CD14-positive monocyte (primary cell): ENCODE results near the gene AJAP1. TPM values are rescaled to one million over a fixed set of nuclear protein-coding genes. Genes with fewer than 3 reads are reported as not detected.

Source experiments
- DNase-seq, 3 donors: peaks; one replicate each; pipeline ENCODE4 v3.0.0-alpha.2; 2011 to 2022
- H2AFZ ChIP-seq: 2 replicates; pipeline ENCODE4 v1.6.0; 2012; ENCODE audit warnings: mild to moderate bottlenecking, low read depth, low read length, inconsistent platforms; ENCODE audit not compliant: insufficient read depth, poor library complexity, severe bottlenecking
- H3K27ac ChIP-seq, 2 donors: 1 replicate in 1 of 2; 2 replicates in 1 of 2; pipeline ENCODE4 v1.5.1; 2012 to 2013; ENCODE audit warnings: low read length in 2 of 2, control low read depth in 1 of 2, inconsistent platforms in 1 of 2, low read depth in 1 of 2, mild to moderate bottlenecking in 1 of 2
- H3K27me3 ChIP-seq, 2 donors: one replicate each; pipeline versions ENCODE4 v1.6.0 to v1.6.1; 2011 to 2013; ENCODE audit warnings: low read length in 2 of 2; ENCODE audit not compliant: control insufficient read depth in 2 of 2, insufficient read depth in 2 of 2
- H3K36me3 ChIP-seq, 2 donors: replicated peaks in 1 of 2; 1 replicate in 1 of 2; 2 replicates in 1 of 2; pipeline versions ENCODE4 v1.5.1 to v1.6.1; 2012 to 2013; ENCODE audit warnings: low read length in 2 of 2, control low read depth in 1 of 2, inconsistent platforms in 1 of 2, mild to moderate bottlenecking in 1 of 2; ENCODE audit not compliant: insufficient read depth in 2 of 2, control insufficient read depth in 1 of 2
- H3K4me1 ChIP-seq, 2 donors: 1 replicate in 1 of 2; 2 replicates in 1 of 2; pipeline versions ENCODE4 v1.5.1 to v1.6.1; 2012 to 2013; ENCODE audit warnings: low read length in 2 of 2, control low read depth in 1 of 2, inconsistent platforms in 1 of 2, mild to moderate bottlenecking in 1 of 2, moderate library complexity in 1 of 2; ENCODE audit not compliant: insufficient read depth in 2 of 2, control insufficient read depth in 1 of 2
- H3K4me2 ChIP-seq: replicated peaks from 2 replicates; pipeline ENCODE3; 2012; ENCODE audit warnings: low read length, moderate library complexity, mild to moderate bottlenecking; ENCODE audit not compliant: poor library complexity, severe bottlenecking; ENCODE audit errors: extremely low read depth
- H3K4me3 ChIP-seq, 3 experiments: fragments of 200-600 bp in 1 of 3; sonication (generic) in 1 of 3; replicated peaks in 1 of 3; 1 replicate in 2 of 3; 2 replicates in 1 of 3; pipeline ENCODE4 v1.5.1; 2011 to 2013; ENCODE audit warnings: low read length in 3 of 3, mild to moderate bottlenecking in 3 of 3, control low read depth in 2 of 3, low read depth in 2 of 3, inconsistent platforms in 1 of 3, moderate library complexity in 1 of 3
- H3K79me2 ChIP-seq: 2 replicates; pipeline ENCODE4 v1.6.0; 2012; ENCODE audit warnings: mild to moderate bottlenecking, control low read depth, inconsistent platforms, low read length, moderate library complexity; ENCODE audit not compliant: insufficient read depth
- H3K9ac ChIP-seq: 2 replicates; pipeline ENCODE4 v1.6.0; 2017; ENCODE audit warnings: low read length, mild to moderate bottlenecking; ENCODE audit not compliant: insufficient read depth, poor library complexity, severe bottlenecking
- H3K9me3 ChIP-seq, 2 donors: replicated peaks in 1 of 2; 1 replicate in 1 of 2; 2 replicates in 1 of 2; pipeline versions ENCODE4 v1.5.1 to v1.6.1; 2012 to 2013; ENCODE audit warnings: low read length in 2 of 2, control low read depth in 1 of 2; ENCODE audit not compliant: control insufficient read depth in 1 of 2, insufficient read depth in 1 of 2
- H4K20me1 ChIP-seq: 2 replicates; pipeline ENCODE4 v1.6.0; 2012; ENCODE audit warnings: mild to moderate bottlenecking, low read length, control low read depth, moderate library complexity; ENCODE audit not compliant: insufficient read depth
- H3K27ac Mint-ChIP-seq, 7 donors: one replicate each; pipeline ENCODE4 v1.8.0; 2020; ENCODE audit warnings: mild to moderate bottlenecking in 7 of 7, mixed read lengths in 7 of 7, moderate library complexity in 6 of 7, inconsistent platforms in 2 of 7
- H3K27me3 Mint-ChIP-seq, 3 donors: one replicate each; pipeline ENCODE4 v1.8.0; 2021 to 2022; ENCODE audit warnings: low read depth in 3 of 3, mild to moderate bottlenecking in 3 of 3, mixed read lengths in 3 of 3, moderate library complexity in 3 of 3, inconsistent platforms in 1 of 3
- H3K36me3 Mint-ChIP-seq, 2 donors: one replicate each; pipeline ENCODE4 v1.8.0; 2020; ENCODE audit warnings: mixed read lengths in 2 of 2, inconsistent platforms in 1 of 2, mild to moderate bottlenecking in 1 of 2
- H3K4me1 Mint-ChIP-seq: one replicate; pipeline ENCODE4 v1.8.0; 2020; ENCODE audit warnings: mild to moderate bottlenecking, mixed read lengths
- H3K4me3 Mint-ChIP-seq, 2 donors: one replicate each; pipeline ENCODE4 v1.8.0; 2020; ENCODE audit warnings: mild to moderate bottlenecking in 2 of 2, mixed read lengths in 2 of 2, moderate library complexity in 1 of 2
- H3K9me3 Mint-ChIP-seq, 7 donors: one replicate each; pipeline ENCODE4 v1.8.0; 2020 to 2022; ENCODE audit warnings: mixed read lengths in 7 of 7, mild to moderate bottlenecking in 6 of 7, moderate library complexity in 6 of 7, inconsistent platforms in 2 of 7
- CTCF ChIP-seq: fragments of 200-600 bp; IDR thresholded peaks from one replicate; pipeline ENCODE4 v1.8.0; 2022; ENCODE audit warnings: antibody characterized with exemption, mild to moderate bottlenecking
- WGBS: methylation state at CpG from one replicate; pipeline ENCODE4 v1.1.5; 2013; ENCODE audit warnings: missing lambda C conversion rate; ENCODE audit not compliant: insufficient coverage; 5-methylcytosine and 5-hydroxymethylcytosine counted together
- intact Hi-C, 2 donors: fragments of 100-400 bp; cut with micrococcal nuclease; formaldehyde crosslinking; loops; one replicate each; pipeline versions ENCODE4 v1.15.0 to v1.15.1; 2023
- polyA plus RNA-seq, 3 donors: library from polyadenylated mRNA; depleted of rRNA in 1 of 3; unstranded in 2 of 3; stranded (reverse) in 1 of 3; fragments of 300-500 nt in 2 of 3; fragments of >200 nt in 1 of 3; fragmentation: Illumina TruSeq in 2 of 3; gene quantifications; 1 replicate in 2 of 3; 2 replicates in 1 of 3; pipeline ENCODE4 v1.2.3, GENCODE V29; 2012 to 2021

AJAP1 gene
- polyA plus RNA-seq, 3 donors: not detected

GRCh38 chr1:4716406-4716805 lies 62.0 kb downstream of the AJAP1 start:
- no peaks in the 10 kb centered on the region for H3K36me3 ChIP-seq
- TF ChIP-seq CTCF: no peak
- intact Hi-C loops: no loop called here
- no peak overlapping the region for H3K27ac ChIP-seq
- Mint-ChIP-seq H3K4me3 (no peak overlapping the region), H3K27me3 (peaks cover 7 to 16% (median 10%) of the 10 kb centered on the region in 3 donors), H3K9me3 (peaks cover 3 to 11% (median 8%) of the 10 kb centered on the region in 7 donors), H3K27ac (no peak overlapping the region), H3K4me1 (no peaks in the 10 kb centered on the region), H3K36me3 (no peaks in the 10 kb centered on the region)
- no peak overlapping the region for H3K4me2 ChIP-seq
- H3K27me3 ChIP-seq: peaks cover 0 to 1% of the 10 kb centered on the region in 2 donors
- no peak for DNase-seq
- no peaks in the 10 kb centered on the region for H4K20me1 ChIP-seq
- H2AFZ ChIP-seq: no peak overlapping the region
- peaks cover 0 to 3% of the 10 kb centered on the region in 2 donors for H3K9me3 ChIP-seq
- H3K79me2 ChIP-seq: no peaks in the 10 kb centered on the region
- H3K4me1 ChIP-seq: no peaks in the 10 kb centered on the region
- no peak overlapping the region for H3K9ac ChIP-seq
- no peak overlapping the region for H3K4me3 ChIP-seq

- no peaks in the 10 kb centered on the region for H3K4me1 ChIP-seq
- H4K20me1 ChIP-seq: no peaks in the 10 kb centered on the region
- Mint-ChIP-seq H3K4me3 (no peak overlapping the region), H3K27ac (no peak overlapping the region), H3K27me3 (peaks cover 4 to 13% (median 7%) of the 10 kb centered on the region in 3 donors), H3K36me3 (no peaks in the 10 kb centered on the region), H3K4me1 (no peaks in the 10 kb centered on the region), H3K9me3 (peaks cover 3 to 11% (median 8%) of the 10 kb centered on the region in 7 donors)
- peaks cover 0 to 3% of the 10 kb centered on the region in 2 donors for H3K9me3 ChIP-seq
- intact Hi-C loops: no loop called here
- H3K79me2 ChIP-seq: no peaks in the 10 kb centered on the region
- no peak for DNase-seq
- 78% methylated on average over 5 of the region's 5 CpGs for WGBS
- no peaks in the 10 kb centered on the region for H3K27me3 ChIP-seq
- H3K36me3 ChIP-seq: no peaks in the 10 kb centered on the region
- no peak for TF ChIP-seq CTCF
- no peak overlapping the region for H2AFZ ChIP-seq
- no peak overlapping the region for H3K9ac ChIP-seq
- no peak overlapping the region for H3K27ac ChIP-seq
- H3K4me3 ChIP-seq: no peak overlapping the region
- H3K4me2 ChIP-seq: no peak overlapping the region
These were observed 63.7 kb downstream of the AJAP1 start for GRCh38 chr1:4718071-4718470.
